Stimulated activated CD4-positive, alpha-beta T cell treated with anti-CD3 and anti-CD28 coated beads, Interleukin-4, amount 100 ng/mL, for 24 hours (primary cell): ENCODE data around the gene NENF.
"Not testable (repeated sequence)": the region's sequence is repeated elsewhere in the genome, so short reads cannot be mapped to it uniquely, and the experiment has no call there.

Experiments used
- DNase-seq: peaks from one replicate; pipeline ENCODE4 v3.0.0-alpha.2; 2020

NENF gene

DNA sequence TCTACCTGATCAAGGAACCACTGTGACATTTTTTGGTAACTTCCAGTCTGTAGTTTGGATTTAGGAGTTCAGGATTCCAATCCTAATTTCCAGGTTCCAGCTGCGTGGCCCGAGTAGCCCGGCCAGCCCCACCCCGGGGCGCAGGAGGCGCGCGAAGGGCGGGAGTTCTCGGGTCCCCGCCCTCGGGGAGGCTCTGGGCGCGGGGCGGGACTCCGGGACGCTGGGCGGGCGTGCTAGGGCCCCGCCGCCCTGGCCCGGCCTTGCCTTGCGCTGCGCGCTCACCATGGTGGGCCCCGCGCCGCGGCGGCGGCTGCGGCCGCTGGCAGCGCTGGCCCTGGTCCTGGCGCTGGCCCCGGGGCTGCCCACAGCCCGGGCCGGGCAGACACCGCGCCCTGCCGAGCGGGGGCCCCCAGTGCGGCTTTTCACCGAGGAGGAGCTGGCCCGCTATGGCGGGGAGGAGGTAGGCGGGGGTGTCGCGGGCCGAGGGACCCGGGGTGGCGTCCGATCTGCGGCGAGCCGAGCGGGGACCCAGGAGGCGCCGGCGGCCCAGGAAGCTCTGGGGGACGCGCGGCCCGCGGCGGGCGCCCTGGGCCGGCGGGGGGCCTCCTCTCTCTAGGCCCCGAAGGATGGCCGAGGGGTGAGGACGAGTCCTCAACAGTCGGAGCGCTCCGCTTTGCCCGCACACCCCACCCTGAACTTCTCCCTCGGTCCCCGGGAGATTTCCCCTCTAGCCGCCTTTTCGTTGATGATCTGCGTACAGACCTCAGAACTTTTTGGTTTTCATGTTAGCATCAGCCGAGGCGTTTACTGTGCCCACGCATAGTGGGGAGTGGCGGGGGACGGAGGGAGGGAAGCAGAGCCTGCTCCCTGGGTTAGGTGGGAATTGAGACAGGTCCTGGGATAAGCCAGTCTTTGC, at the start of gene NENF:
TSS of gene NENF (plus strand) at position 260 of the 916 bp plus-strand sequence. CDS start at position 284, 24 bp downstream.
- peak; percentile 75 for DNase-seq

DNA sequence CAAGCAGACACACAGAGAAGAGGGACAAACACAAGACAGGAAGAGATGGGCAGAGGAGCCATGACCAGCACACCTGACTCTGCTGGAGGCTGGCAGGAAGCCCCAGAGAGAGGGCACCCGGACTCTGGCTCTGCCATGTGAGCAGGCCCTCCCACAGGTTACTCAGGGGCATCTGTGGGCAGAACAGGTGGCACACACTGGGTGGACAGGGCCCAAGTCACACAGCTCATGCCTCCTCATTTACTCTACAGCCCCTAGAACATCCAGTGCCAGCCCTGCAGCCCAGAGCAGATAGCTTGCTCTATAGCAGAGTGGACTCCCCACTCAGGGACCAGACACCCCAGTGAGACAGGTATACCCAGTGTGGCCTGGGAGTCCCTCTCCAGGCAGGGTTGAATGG, 46.7 kb upstream of the NENF start:
- no peak for DNase-seq

GRCh38 chr1:212388985-212389716, 43.6 kb upstream of the NENF start:
- no peak for DNase-seq

DNA sequence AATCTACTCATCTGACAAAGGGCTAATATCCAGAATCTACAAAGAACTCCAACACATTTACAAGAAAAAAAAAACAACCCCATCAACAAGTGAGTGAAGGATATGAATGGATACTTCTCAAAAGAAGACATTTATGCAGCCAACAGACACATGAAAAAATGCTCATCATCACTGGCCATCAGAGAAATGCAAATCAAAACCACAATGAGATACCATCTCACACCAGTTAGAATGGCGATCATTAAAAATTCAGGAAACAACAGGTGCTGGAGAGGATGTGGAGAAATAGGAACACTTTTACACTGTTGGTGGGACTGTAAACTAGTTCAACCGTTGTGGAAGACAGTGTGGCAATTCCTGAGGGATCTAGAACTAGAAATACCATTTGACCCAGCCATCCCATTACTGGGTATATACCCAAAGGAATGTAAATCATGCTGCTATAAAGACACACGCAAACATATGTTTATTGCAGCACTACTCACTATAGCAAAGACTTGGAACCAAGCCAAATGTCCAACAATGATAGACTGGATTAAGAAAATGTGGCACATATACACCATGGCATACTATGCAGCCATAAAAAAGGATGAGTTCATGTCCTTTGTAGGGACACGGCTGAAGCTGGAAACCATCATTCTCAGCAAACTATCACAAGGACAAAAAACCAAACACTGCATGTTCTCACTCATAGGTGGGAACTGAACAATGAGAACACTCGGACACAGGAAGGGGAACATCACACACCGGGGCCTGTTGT, 36.9 kb upstream of the NENF start:
- not testable (repeated sequence) for DNase-seq

DNA sequence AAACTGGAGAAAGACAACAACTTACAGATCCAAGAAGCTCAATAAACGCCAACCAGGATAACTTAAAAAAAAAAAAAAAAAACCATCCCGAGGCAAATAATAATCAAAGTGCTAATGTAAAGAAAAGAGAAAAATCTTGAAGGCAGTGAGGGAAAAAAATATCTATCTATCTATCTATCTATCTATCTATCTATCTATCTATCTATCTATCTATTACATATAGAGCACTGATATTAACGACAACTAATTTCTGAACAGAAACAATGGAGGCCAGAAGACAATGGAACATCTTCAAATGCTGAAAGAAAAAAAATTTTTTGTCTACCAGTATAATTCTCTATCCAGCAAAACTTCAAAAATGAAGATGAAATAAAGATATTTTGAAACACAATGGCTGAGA, 36.1 kb upstream of the NENF start:
- no peak for DNase-seq

GRCh38 chr1:212397171-212397570, 35.5 kb upstream of the NENF start:
- DNase-seq: no peak

DNA sequence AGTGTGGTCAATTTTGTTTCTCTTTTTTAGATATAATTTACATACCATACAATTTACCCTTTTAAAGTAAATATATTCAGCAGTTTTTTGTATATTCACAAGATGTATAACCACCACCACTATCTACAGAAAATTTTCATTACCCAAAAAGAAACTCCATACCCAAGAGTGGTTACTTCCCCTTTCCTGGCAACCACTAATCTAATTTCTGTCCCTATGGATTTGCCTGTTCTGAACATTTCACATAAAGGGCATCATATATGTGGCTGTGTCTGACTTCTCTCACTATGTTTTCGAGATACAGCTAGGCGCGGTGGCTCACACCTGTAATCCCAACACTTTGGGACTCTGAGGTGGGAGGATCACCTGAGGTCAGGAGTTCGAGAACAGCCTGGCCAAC, 31.7 kb upstream of the NENF start:
- no peak for DNase-seq

- no peak for DNase-seq
Measured at GRCh38 chr1:212401838-212402582, 30.7 kb upstream of the NENF start.

DNA sequence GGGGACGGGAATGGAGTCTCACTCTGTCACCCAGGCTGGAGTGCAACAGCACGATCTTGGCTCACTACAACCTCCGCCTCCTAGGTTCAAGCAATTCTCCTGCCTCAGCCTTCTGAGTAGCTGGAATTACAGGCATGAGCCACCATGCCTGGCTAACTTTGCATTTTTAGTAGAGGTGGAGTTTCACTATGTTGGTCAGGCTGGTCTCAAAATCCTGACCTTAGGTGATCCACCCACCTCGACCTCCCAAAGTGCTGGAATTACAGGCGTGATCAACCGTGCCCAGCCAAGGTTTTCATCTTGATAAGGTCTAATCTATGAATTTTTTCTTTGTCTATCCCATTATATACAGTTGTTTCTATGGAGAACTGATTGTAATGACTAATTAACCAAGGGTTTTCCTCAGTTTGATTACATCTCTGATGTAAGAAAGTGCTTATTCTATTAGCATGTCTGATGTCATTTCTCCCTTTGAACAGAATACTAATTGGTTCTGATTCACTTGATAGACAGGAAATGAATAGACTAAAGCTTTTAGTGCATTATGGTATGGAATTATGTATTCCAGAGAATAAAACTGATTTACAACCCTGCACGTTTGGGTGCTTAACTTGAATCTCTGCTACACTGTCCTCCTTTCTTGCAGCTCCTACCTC, 29.9 kb upstream of the NENF start:
- DNase-seq: no peak

GRCh38 chr1:212410231-212410820, 22.4 kb upstream of the NENF start:
- no peak for DNase-seq

- no peak for DNase-seq
Measured at GRCh38 chr1:212412374-212412773, 20.3 kb upstream of the NENF start.

GRCh38 chr1:212413902-212414327, 18.8 kb upstream of the NENF start:
- DNase-seq: no peak

- DNase-seq: peak; percentile 88
Measured at GRCh38 chr1:212414328-212415106, 18.2 kb upstream of the NENF start, which contains the start of gene PACC1. Gene PACC1 (minus strand): TSS chr1:212414886. CDS start chr1:212414757, 129 bp downstream.

GRCh38 chr1:212415107-212415841, 17.4 kb upstream of the NENF start:
- no peak for DNase-seq

GRCh38 chr1:212421165-212421564, 11.6 kb upstream of the NENF start:
- no peak for DNase-seq

- no peak for DNase-seq
Measured at GRCh38 chr1:212423879-212424278, 8.8 kb upstream of the NENF start.

DNA sequence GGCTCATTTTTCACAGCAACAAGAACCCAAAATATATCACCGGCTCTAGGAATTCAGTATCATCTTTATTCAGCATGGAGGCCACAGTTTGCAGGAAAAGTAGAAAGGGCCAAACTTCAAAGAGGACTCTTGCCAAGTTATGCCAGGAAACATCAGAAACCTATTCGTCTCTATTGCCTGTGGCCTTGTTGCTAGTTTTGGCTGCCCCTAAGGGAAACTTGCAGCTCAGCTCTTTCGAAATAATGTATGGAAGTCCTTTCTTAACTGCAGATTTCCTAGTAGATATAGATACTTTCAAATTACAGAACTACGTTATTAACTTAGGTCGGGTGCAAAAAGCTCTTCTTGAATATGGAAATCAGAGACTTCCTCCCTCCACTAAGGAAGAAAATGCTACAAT, 4.2 kb upstream of the NENF start:
- no peak for DNase-seq

DNA sequence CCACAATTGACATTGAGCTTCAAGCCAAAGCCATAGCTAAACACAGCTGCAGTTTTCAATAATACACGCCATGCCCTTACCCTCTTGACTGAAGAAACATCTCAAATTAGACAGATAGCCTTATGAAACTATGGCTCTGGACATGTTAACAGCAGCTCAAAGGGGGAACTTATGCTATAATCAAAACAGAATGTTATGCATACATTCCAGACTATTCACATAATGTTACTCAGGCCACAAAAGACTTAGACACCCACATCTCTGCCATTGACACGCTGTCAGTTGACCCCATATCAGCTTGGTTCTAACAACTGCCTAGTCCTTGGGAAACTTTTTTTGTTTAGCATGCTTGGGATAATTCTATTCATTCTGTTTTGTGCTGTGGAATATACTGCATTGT, 2.3 kb upstream of the NENF start:
- no peak for DNase-seq

- no peak for DNase-seq
Measured at GRCh38 chr1:212430955-212431394, 1.7 kb upstream of the NENF start.

GRCh38 chr1:212431644-212432043, 1.1 kb upstream of the NENF start:
- no peak for DNase-seq
